Mesenchymal stem cell (in vitro differentiated cells and primary cell): ENCODE data around the gene FPR2.

ENCODE experiments used
- DNase-seq: peaks from one replicate; pipeline ENCODE4 v3.0.0-alpha.2; 2013
- H2AFZ ChIP-seq: one replicate; pipeline ENCODE4 v1.6.1; 2013; ENCODE audit warnings: low read depth, mild to moderate bottlenecking, control low read depth, inconsistent platforms, low read length, moderate library complexity
- H2AK5ac ChIP-seq: 2 replicates; pipeline ENCODE4 v1.6.1; 2013; ENCODE audit warnings: low read length, moderate library complexity, mild to moderate bottlenecking, inconsistent platforms; ENCODE audit not compliant: severe bottlenecking
- H2BK120ac ChIP-seq: one replicate; pipeline ENCODE4 v1.6.1; 2013; ENCODE audit warnings: low read depth, mild to moderate bottlenecking, inconsistent platforms, low read length, moderate library complexity
- H2BK12ac ChIP-seq, 2 experiments: one replicate each; pipeline ENCODE4 v1.6.1; 2013; ENCODE audit warnings: inconsistent platforms in 2 of 2, low read length in 2 of 2, mild to moderate bottlenecking in 2 of 2, moderate library complexity in 2 of 2, control low read depth in 1 of 2
- H2BK15ac ChIP-seq: one replicate; pipeline ENCODE4 v1.6.1; 2013; ENCODE audit warnings: mild to moderate bottlenecking, low read depth, inconsistent platforms; ENCODE audit not compliant: poor library complexity, severe bottlenecking
- H2BK5ac ChIP-seq: 2 replicates; pipeline ENCODE4 v1.6.1; 2013; ENCODE audit warnings: low read depth, mild to moderate bottlenecking, low read length, control low read depth, inconsistent platforms; ENCODE audit not compliant: poor library complexity, severe bottlenecking
- H3K14ac ChIP-seq, 2 experiments: one replicate each; pipeline ENCODE4 v1.6.1; 2013; ENCODE audit warnings: inconsistent platforms in 2 of 2, low read length in 2 of 2, control low read depth in 1 of 2, mild to moderate bottlenecking in 1 of 2, moderate library complexity in 1 of 2
- H3K18ac ChIP-seq, 2 experiments: one replicate each; pipeline ENCODE4 v1.6.1; 2013; ENCODE audit warnings: inconsistent platforms in 2 of 2, low read length in 2 of 2, control low read depth in 1 of 2, low read depth in 1 of 2, mild to moderate bottlenecking in 1 of 2
- H3K23ac ChIP-seq, 2 experiments: one replicate each; pipeline ENCODE4 v1.6.1; 2013; ENCODE audit warnings: inconsistent platforms in 2 of 2, low read length in 2 of 2, mild to moderate bottlenecking in 2 of 2, moderate library complexity in 2 of 2, control low read depth in 1 of 2
- H3K27ac ChIP-seq: 2 replicates; pipeline ENCODE4 v1.5.1; 2013; ENCODE audit warnings: mild to moderate bottlenecking, moderate library complexity, low read length, control low read depth, inconsistent platforms; ENCODE audit not compliant: poor library complexity, severe bottlenecking
- H3K27me3 ChIP-seq, 2 experiments: 2 replicates each; pipeline versions ENCODE4 v1.6.1 to v1.7.0; 2013; ENCODE audit warnings: low read length in 2 of 2, mild to moderate bottlenecking in 2 of 2, moderate library complexity in 2 of 2, control low read depth in 1 of 2, inconsistent platforms in 1 of 2; ENCODE audit not compliant: control insufficient read depth in 1 of 2, insufficient read depth in 1 of 2
- H3K36me3 ChIP-seq, 2 experiments: 2 replicates each; pipeline versions ENCODE4 v1.6.1 to v1.7.0; 2013; ENCODE audit warnings: low read length in 2 of 2, control low read depth in 1 of 2, inconsistent platforms in 1 of 2, low read depth in 1 of 2, mild to moderate bottlenecking in 1 of 2; ENCODE audit not compliant: insufficient read depth in 2 of 2, control insufficient read depth in 1 of 2
- H3K4ac ChIP-seq, 2 experiments: one replicate each; pipeline ENCODE4 v1.6.1; 2013; ENCODE audit warnings: inconsistent platforms in 2 of 2, low read length in 2 of 2, mild to moderate bottlenecking in 2 of 2, moderate library complexity in 2 of 2, control low read depth in 1 of 2, low read depth in 1 of 2
- H3K4me1 ChIP-seq: 2 replicates; pipeline ENCODE4 v1.6.1; 2013; ENCODE audit warnings: low read depth, low read length, control low read depth; ENCODE audit not compliant: control insufficient read depth, insufficient read depth
- H3K4me2 ChIP-seq: 2 replicates; pipeline ENCODE4 v1.6.1; 2013; ENCODE audit warnings: low read length, mild to moderate bottlenecking, inconsistent platforms; ENCODE audit not compliant: poor library complexity, severe bottlenecking
- H3K4me3 ChIP-seq, 2 experiments: 2 replicates each; pipeline versions ENCODE4 v1.5.1 to v1.7.0; 2013; ENCODE audit warnings: low read length in 2 of 2, mild to moderate bottlenecking in 2 of 2, control low read depth in 1 of 2, low read depth in 1 of 2; ENCODE audit not compliant: insufficient read depth in 1 of 2
- H3K79me1 ChIP-seq: replicated peaks from 2 replicates; pipeline ENCODE4 v1.6.1; 2013; ENCODE audit warnings: mild to moderate bottlenecking, control low read depth, low read length, inconsistent platforms; ENCODE audit not compliant: poor library complexity, severe bottlenecking
- H3K9ac ChIP-seq: 2 replicates; pipeline ENCODE4 v1.7.0; 2013; ENCODE audit warnings: mild to moderate bottlenecking, low read length, moderate library complexity
- H3K9me3 ChIP-seq: 2 replicates; pipeline ENCODE4 v1.7.0; 2013; ENCODE audit warnings: mild to moderate bottlenecking, low read length; ENCODE audit not compliant: control insufficient read depth
- H4K8ac ChIP-seq: one replicate; pipeline ENCODE4 v1.6.1; 2013; ENCODE audit warnings: inconsistent platforms, mild to moderate bottlenecking, low read length, moderate library complexity
- H4K91ac ChIP-seq: one replicate; pipeline ENCODE4 v1.6.1; 2013; ENCODE audit warnings: mild to moderate bottlenecking, low read length, inconsistent platforms
- WGBS: methylation state at CpG from one replicate; pipeline ENCODE4 v1.1.7; 2013; ENCODE audit warnings: mixed read lengths; 5-methylcytosine and 5-hydroxymethylcytosine counted together

Gene FPR2

GRCh38 chr19:51800473-51801244 is 39.7 kb downstream of the FPR2 start:
- Histone ChIP-seq H3K4ac (no peak overlapping the region), H4K91ac (no peak overlapping the region), H3K9ac (no peak overlapping the region), H2BK15ac (no peak overlapping the region), H3K23ac (no peak overlapping the region), H3K4me2 (no peak overlapping the region), H3K36me3 (no peaks in the 10 kb centered on the region), H3K4me3 (no peak overlapping the region), H3K27me3 (peaks cover 0 to 3% of the 10 kb centered on the region in 2 experiments), H3K18ac (no peak overlapping the region), H4K8ac (no peak overlapping the region), H3K27ac (no peak overlapping the region), H2BK120ac (no peak overlapping the region), H3K9me3 (no peaks in the 10 kb centered on the region), H2BK5ac (no peak overlapping the region), H2AK5ac (no peak overlapping the region), H3K4me1 (no peaks in the 10 kb centered on the region), H2AFZ (no peak overlapping the region), H3K79me1 (no peaks in the 10 kb centered on the region), H2BK12ac (no peak overlapping the region), H3K14ac (no peak overlapping the region)
- WGBS = 82% methylated on average over 5 of the region's 7 CpGs
- no peak for DNase-seq

GRCh38 chr19:51802775-51803174 is 41.8 kb downstream of the FPR2 start:
- Histone ChIP-seq H2BK120ac (no peak overlapping the region), H3K4me1 (no peaks in the 10 kb centered on the region), H3K4me3 (no peak overlapping the region), H4K8ac (no peak overlapping the region), H3K4me2 (no peak overlapping the region), H2BK5ac (no peak overlapping the region), H2AK5ac (no peak overlapping the region), H3K9me3 (no peaks in the 10 kb centered on the region), H3K4ac (no peak overlapping the region), H3K9ac (no peak overlapping the region), H2BK12ac (no peak overlapping the region), H3K36me3 (no peaks in the 10 kb centered on the region), H2AFZ (no peak overlapping the region), H2BK15ac (no peak overlapping the region), H3K14ac (no peak overlapping the region), H4K91ac (no peak overlapping the region), H3K79me1 (no peaks in the 10 kb centered on the region), H3K27ac (no peak overlapping the region), H3K18ac (no peak overlapping the region), H3K27me3 (no peaks in the 10 kb centered on the region), H3K23ac (no peak overlapping the region)
- no peak for DNase-seq
- 39% methylated on average over 1 of the region's 2 CpGs for WGBS

- Histone ChIP-seq H3K9ac (no peak overlapping the region), H2BK120ac (no peak overlapping the region), H3K14ac (no peak overlapping the region), H2BK12ac (no peak overlapping the region), H4K91ac (no peak overlapping the region), H3K9me3 (no peaks in the 10 kb centered on the region), H3K27me3 (no peaks in the 10 kb centered on the region), H2BK5ac (no peak overlapping the region), H3K27ac (no peak overlapping the region), H2AFZ (no peak overlapping the region), H3K4me2 (no peak overlapping the region), H3K4me3 (no peak overlapping the region), H2BK15ac (no peak overlapping the region), H3K23ac (no peak overlapping the region), H3K79me1 (no peaks in the 10 kb centered on the region), H2AK5ac (no peak overlapping the region), H3K4me1 (no peaks in the 10 kb centered on the region), H3K4ac (no peak overlapping the region), H3K36me3 (no peaks in the 10 kb centered on the region), H4K8ac (no peak overlapping the region), H3K18ac (no peak overlapping the region)
- WGBS = 61% methylated on average over 4 of the region's 4 CpGs
- DNase-seq = no peak
These were observed 42.5 kb downstream of the FPR2 start for GRCh38 chr19:51803519-51803918.

GRCh38 chr19:51803967-51804366 is 43.0 kb downstream of the FPR2 start:
- Histone ChIP-seq H3K18ac (no peak overlapping the region), H3K27me3 (no peaks in the 10 kb centered on the region), H3K4me3 (no peak overlapping the region), H2BK15ac (no peak overlapping the region), H3K79me1 (no peaks in the 10 kb centered on the region), H3K36me3 (no peaks in the 10 kb centered on the region), H3K14ac (no peak overlapping the region), H3K9ac (no peak overlapping the region), H2AFZ (no peak overlapping the region), H3K27ac (no peak overlapping the region), H4K91ac (no peak overlapping the region), H2BK120ac (no peak overlapping the region), H2AK5ac (no peak overlapping the region), H2BK5ac (no peak overlapping the region), H3K4me2 (no peak overlapping the region), H3K4me1 (no peaks in the 10 kb centered on the region), H3K9me3 (no peaks in the 10 kb centered on the region), H3K4ac (no peak overlapping the region), H4K8ac (no peak overlapping the region), H3K23ac (no peak overlapping the region), H2BK12ac (no peak overlapping the region)
- DNase-seq = no peak
- WGBS = 25% methylated on average over 1 of the region's 5 CpGs
